ENCODE results near the gene GCSH.
"Not testable (repeated sequence)": the region's sequence is repeated elsewhere in the genome, so short reads cannot be mapped to it uniquely, and the experiment has no call there.

GCSH gene

DNA sequence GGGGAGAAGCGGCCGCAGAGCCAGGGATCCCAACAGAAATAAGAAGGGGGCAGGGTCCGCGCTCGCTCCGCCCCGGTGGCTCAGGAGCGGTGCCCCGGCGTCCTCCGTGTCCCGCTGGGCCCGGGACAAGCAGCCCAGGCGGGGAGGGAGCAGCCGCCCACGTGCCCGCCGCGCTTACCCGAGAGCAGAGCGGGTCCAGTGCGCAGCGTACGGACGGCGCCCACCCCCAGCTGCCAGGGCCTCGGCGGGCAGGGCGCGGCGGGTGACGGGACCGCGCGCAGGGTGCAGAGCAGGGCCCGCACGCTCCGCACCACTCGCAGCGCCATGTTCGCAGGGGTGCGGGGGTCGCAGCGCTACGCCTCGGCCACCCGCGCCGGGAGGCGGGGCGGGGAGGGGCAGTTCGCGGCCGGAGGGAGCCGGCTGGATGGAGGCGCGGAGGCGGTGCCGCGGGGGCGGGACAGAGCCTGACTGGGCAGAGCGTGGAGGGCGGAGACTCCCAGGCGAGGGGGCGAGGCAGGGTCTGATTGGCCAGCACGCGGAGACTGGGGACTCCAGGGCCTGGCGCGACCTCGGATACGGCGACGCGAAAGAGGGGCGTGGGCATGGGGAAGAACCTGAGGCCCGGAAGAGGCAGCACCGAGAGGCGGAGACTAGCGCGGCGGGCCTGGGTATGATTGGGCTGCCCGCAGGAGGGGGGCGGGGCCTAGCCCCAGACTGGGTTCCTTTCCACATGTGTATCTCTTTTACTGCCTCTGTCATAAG is at the start of gene GCSH:
GCSH (minus strand) TSS at position 443 of the 762 bp plus-strand sequence; CDS start at position 326, 117 bp downstream.
- peak; percentile 99 for DNase-seq

DNA sequence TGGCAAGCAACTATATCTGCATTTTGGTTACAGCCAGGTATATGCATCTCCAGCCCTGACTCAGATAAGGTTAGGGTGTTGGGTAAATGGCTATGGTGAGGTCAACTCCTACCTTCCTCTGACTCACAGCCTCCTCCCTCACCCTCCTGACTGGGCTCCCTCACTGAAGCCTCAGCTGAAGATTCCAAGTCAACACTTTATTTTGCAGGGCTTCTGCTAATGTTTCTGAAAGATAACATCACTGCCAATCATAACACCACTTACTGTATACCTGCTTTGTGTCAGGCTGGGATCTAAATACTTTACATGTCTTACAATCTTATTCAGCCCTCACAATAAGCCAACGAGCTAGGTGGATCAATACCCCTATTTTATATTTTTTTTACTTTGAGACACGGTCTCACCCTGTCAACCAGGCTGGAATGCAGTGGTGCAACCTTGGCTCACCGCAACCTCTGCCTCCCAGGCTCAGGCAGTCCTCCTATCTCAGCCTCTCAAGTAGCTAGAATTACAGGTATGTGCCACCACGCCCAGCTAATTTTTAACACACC is 47.8 kb upstream of the GCSH start:
- DNase-seq, result no peak

DNA sequence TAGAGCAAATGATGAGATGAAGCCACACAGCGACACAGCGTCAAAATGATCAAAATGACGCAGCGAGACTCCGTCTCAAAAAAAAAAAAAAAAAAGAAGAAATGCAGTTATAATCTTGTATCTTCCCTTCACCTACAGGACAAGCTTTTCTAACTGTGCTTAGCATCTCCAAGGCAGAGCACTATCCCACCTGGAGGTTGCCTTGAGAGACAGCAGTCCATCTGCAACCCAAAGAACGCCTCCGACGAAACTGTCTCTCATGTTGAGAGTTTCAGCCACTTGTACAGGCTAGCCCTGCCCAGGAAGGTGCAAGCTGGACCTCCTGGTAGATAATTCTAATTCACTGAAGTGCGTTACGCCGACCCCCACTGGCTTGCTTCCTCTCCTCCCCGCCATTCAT is 46.7 kb upstream of the GCSH start:
- DNase-seq, result no peak

DNA sequence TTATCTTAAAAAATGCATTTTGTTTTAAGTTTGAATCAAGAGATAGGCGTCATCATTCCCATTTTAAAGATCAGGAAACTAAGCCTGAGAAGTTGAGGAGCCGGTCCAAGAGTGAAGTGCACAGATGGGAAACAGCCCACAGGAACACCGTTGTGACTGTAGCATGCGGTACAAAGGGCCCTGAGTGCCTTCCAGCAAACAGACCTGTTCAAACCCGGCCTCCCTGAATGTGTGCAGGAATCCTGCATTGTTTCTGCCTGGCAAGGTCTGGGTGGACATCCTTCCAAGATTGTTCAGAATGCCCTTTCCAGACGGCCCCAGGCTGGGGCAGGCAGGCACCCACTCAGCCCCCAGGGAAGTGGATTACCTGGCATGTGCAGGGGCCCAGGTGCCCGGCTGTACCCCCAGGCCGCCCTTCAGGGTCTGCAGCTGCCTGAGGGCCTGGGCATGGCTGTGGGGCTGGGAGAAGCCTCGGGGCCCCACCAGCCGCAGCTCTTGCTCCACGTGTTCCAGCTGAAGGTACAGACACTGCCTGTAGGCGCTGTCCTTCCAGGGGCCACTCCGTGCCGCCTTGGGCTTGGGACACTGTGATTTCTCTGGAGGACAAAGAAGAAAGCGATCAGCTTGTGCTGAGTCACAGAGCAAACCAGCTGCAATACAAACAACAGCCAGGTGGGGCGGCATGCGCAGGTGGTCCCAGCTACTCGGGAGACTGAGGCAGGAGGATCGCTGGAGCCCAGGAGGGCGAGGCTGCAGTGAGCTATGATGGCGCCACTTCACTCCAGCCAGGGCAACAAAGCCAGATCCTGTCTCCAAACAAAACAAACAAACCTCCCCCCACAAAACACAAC is 45.0 kb upstream of the GCSH start:
- no peak for DNase-seq

- no peak for DNase-seq
These were observed 42.8 kb upstream of the GCSH start for GRCh38 chr16:81138831-81139557.

GRCh38 chr16:81137754-81138153 is 41.6 kb upstream of the GCSH start:
- no peak for DNase-seq

GRCh38 chr16:81136390-81137335 is 40.5 kb upstream of the GCSH start:
- no peak for DNase-seq

GRCh38 chr16:81130126-81130525 is 33.9 kb upstream of the GCSH start:
- no peak for DNase-seq

GRCh38 chr16:81128726-81129524 is 32.7 kb upstream of the GCSH start:
- DNase-seq, result no peak

GRCh38 chr16:81127051-81127450 is 30.9 kb upstream of the GCSH start:
- no peak for DNase-seq

DNA sequence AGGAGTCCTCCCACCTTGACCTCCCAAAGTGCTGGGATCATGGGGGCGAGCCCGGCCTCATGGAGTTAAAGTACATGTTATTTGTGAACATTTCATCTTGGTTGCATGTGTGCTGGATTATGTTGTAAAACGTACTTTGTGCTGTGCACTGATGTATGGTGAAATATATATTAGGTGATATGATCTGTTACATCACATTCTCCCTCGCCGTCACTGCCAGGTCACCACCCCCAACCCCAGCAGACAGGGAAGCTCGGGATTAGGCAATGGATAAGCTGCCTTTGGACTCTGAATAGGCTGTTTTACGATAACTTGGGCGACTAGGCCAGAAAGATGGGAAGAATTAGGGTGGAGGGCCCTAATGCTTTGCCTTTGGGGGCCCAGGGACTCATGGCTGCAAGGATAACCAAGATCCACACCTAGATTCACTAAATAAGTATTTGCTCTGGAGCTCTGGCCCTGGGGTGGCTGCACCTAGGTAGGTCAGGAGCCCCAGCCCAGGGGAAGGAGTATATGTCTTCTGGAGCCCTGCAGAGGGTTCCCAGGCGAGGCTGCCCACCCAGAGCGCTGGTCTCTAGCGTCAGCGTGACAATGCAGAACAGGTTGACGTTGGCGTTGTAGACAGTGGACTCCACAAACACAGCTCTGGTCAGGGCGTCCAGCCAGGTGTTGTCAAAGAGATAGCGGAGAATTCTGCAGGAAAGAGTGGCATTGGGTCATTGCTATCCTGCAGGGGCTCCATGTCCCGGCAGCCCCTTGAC is 27.1 kb upstream of the GCSH start:
- no peak for DNase-seq

GRCh38 chr16:81121474-81121990 is 25.3 kb upstream of the GCSH start:
- DNase-seq, result no peak

GRCh38 chr16:81117436-81117835 is 21.2 kb upstream of the GCSH start:
- no peak for DNase-seq

- DNase-seq, result no peak
These were observed 20.1 kb upstream of the GCSH start for GRCh38 chr16:81116285-81116684.

- DNase-seq, result no peak
These were observed 16.3 kb upstream of the GCSH start for GRCh38 chr16:81112453-81112852.

- not testable (repeated sequence) for DNase-seq
These were observed 13.1 kb upstream of the GCSH start for GRCh38 chr16:81109274-81109673.

DNA sequence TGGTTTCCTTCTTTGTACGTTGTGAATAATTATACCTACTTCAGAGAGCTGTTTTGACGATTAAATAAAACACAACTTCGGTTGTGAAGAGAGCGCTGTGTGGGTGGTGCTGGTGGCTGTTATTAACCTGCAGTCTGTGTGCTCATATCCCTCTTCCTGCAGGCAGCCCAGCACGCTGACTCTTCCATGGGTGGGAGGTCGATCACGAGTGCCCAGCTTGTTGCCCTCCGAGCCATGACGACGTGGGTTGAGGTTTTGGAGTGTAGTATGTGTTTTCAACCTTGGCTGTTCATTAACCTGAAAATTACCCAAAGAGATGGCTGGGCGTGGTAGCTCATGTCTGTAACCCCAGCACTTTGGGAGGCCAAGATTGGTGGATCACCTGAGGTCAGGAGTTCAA is 11.3 kb upstream of the GCSH start:
- no peak for DNase-seq

DNA sequence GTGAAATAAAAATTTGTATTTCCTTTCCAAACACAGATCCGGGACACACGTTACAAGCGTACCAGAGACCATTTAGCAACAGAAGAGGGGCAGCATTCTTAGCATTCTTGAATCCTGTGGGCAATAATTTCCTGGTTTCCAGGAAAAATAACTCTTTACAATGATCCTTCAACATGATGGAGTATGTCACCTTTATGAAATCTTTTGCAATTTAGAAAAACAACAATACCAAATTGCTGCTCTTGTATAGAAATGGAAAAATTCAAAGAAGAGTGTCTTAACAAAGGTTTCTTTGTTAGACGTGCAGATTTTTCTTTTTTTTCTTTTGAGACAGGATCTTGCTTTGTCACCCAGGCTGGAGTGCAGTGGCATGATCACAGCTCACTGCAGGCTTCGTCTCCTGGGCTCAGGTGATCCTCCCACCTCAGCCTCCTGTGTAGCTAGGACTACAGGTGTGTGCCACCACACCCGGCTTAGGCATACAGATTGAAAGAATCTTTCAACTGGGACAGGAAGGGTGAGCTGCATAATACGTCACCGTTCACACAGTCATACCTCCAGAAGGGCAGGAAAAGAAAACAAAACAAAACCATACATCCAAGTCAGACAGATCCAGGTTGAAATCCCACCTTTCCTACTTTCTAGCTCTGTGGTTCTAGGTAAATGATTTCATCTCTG is 10.8 kb upstream of the GCSH start:
- no peak for DNase-seq

DNA sequence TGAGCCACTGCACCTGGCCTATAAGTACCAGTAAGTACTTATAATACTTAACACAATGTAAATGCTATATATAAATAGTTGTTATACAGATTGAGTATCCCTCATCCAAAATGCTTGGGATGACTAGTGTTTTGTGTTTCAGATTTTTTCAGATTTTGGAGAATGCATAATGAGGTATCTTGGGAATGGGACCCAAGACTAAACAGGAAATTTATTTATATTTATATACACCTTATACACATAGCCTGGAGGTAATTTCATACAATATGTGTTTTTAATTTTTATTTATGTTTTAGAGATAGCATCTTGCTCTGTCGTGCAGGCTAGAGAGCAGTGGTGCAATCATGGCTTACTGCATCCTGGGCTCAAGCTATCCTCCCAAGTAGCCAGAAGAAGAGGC is 9.8 kb upstream of the GCSH start:
- DNase-seq, result no peak

Data from CD4-positive, alpha-beta T cell treated with Interleukin-15 for 1 hour (primary cell).